Vagina (tissue), 2 donors: ENCODE data around the gene GJC1.

Source experiments
- POLR2A ChIP-seq, 2 donors: fragments of 450-650 bp; IDR thresholded peaks; one replicate each; pipeline ENCODE4 v1.6.1; 2017; ENCODE audit warnings: antibody characterized with exemption in 2 of 2, mild to moderate bottlenecking in 2 of 2, moderate library complexity in 2 of 2
- TF ChIP-seq, protein P1 (sequence below), 3 experiments: fragments of 450-650 bp in 2 of 3; fragments of 200-600 bp in 1 of 3; sonication (generic) in 1 of 3; IDR thresholded peaks; one replicate each; pipeline ENCODE4 v1.5.1; 2017 to 2019; ENCODE audit warnings: antibody characterized with exemption in 3 of 3, mild to moderate bottlenecking in 2 of 3, moderate library complexity in 2 of 3

DNA sequence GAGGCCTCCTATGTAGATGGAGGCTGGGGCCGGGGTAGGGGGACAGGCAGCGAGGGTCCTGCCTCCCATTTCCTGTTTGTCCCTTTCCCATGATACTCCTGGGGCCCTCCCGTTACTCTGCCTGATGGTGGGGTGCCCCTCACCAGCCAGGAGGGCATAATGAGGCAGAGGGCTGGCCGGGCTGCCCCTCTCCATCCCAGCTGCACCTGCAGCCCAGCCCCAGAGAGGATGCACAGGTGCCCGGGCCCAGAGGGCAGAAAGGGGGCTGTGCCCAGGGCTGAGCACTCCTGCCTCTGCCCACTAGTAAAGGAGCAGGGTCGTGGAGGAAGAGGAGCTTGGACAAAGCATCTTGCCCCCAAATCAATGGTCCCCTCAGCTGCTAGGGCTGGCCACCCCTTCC, 60.9 kb downstream of the GJC1 start:
- TF ChIP-seq, protein P1, sequence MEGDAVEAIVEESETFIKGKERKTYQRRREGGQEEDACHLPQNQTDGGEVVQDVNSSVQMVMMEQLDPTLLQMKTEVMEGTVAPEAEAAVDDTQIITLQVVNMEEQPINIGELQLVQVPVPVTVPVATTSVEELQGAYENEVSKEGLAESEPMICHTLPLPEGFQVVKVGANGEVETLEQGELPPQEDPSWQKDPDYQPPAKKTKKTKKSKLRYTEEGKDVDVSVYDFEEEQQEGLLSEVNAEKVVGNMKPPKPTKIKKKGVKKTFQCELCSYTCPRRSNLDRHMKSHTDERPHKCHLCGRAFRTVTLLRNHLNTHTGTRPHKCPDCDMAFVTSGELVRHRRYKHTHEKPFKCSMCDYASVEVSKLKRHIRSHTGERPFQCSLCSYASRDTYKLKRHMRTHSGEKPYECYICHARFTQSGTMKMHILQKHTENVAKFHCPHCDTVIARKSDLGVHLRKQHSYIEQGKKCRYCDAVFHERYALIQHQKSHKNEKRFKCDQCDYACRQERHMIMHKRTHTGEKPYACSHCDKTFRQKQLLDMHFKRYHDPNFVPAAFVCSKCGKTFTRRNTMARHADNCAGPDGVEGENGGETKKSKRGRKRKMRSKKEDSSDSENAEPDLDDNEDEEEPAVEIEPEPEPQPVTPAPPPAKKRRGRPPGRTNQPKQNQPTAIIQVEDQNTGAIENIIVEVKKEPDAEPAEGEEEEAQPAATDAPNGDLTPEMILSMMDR (IDR thresholded peaks at IDR 0.05): no peak
- TF ChIP-seq POLR2A (IDR thresholded peaks at IDR 0.05): no peak
